Measurements from ENCODE around the gene CREB3L2. TPM values are rescaled to one million over a fixed set of nuclear protein-coding genes. Genes with fewer than 3 reads are reported as not detected.

The CREB3L2 gene
- total and polyA plus RNA-seq, 2 of the 4 experiments (the other 2 are of a cell fraction): 42.3 to 57.9 TPM

- H3K18ac ChIP-seq (ENCODE audit: low read depth, low read length): no peak overlapping the region
- peak overlapping the region; percentile 80 for H2AK5ac ChIP-seq (ENCODE audit: low read depth, low read length)
- no peak overlapping the region for H2AK9ac ChIP-seq (replicated peaks; ENCODE audit: low read depth, low read length, poor library complexity)
- dilution Hi-C loops (cut with HindIII; ENCODE audit: low sequenced_read_pairs, unreplicated experiment): no loop called here
- H3K27ac ChIP-seq (ENCODE audit: insufficient read depth, low read length): no peak overlapping the region
- peaks cover 42 to 87% of the 10 kb centered on the region in 2 experiments for H3K79me1 ChIP-seq (ENCODE audit: low read depth in 1 of 2, low read length in 2 of 2)
- H3K9me3 ChIP-seq (ENCODE audit: control insufficient read depth, insufficient read depth, low read length): no peaks in the 10 kb centered on the region
- peak overlapping the region; percentile 57 for H2BK5ac ChIP-seq (ENCODE audit: low read depth, low read length, poor library complexity, severe bottlenecking)
- in situ Hi-C loops (cut with MboI; ENCODE audit: low sequenced_read_pairs): no loop called here
- H2BK20ac ChIP-seq (ENCODE audit: low read depth, low read length): no peak overlapping the region
- CTCF ChIA-PET: interaction anchor here (0.6 to 1.2 kb wide), 3 partner anchors 8 to 813 kb away, joined by 4 to 6 read pairs (median 4); partner anchors contain the start of gene CREB3L2
- H2BK15ac ChIP-seq (ENCODE audit: low read depth, low read length): no peak overlapping the region
- POLR2A ChIA-PET (ENCODE audit: unreplicated experiment): no interaction called here
- no peak overlapping the region for H4K91ac ChIP-seq (ENCODE audit: insufficient read depth, low read depth, low read length)
- ATAC-seq (ENCODE audit: low read depth) (peak; percentile 43), DNase-seq (peak; percentile 74)
- H3K9me1 ChIP-seq (ENCODE audit: insufficient read depth, low read length): peaks cover 41% of the 10 kb centered on the region
- BruUV-seq (replicated peaks): no TSS peak
- H3K23ac ChIP-seq (ENCODE audit: low read depth, low read length): peak overlapping the region; percentile 6
- peaks cover 5% of the 10 kb centered on the region for H3K36me3 ChIP-seq (ENCODE audit: control insufficient read depth, insufficient read depth, low read length)
- intact Hi-C loops (cut with micrococcal nuclease): no loop called here
- no peak overlapping the region for H3K4me3 ChIP-seq (ENCODE audit: insufficient read depth, low read depth, low read length)
- no peak overlapping the region for H2BK120ac ChIP-seq (ENCODE audit: low read depth, low read length)
- no peak overlapping the region for H3K56ac ChIP-seq (ENCODE audit: extremely low read depth, insufficient read depth, low read length)
- H4K8ac ChIP-seq (ENCODE audit: low read depth in 2 of 2, low read length in 2 of 2): peak overlapping the region in 1 of 2 experiments; percentile 63; a peak in 2 of 4 replicates
- H4K20me1 ChIP-seq (ENCODE audit: insufficient read depth, low read length): peaks cover 72% of the 10 kb centered on the region
- H3K4me1 ChIP-seq (ENCODE audit: control insufficient read depth, insufficient read depth, low read length): peaks cover 44% of the 10 kb centered on the region
- peak overlapping the region; percentile 15; the same call in 1 of the 2 replicates for H3K4me2 ChIP-seq (ENCODE audit: low read depth, low read length)
- TF ChIP-seq CEBPB (IDR thresholded peaks at IDR 0.05; ENCODE audit: low read depth, low read length): peak; percentile 57
- TF ChIP-seq, protein P1, sequence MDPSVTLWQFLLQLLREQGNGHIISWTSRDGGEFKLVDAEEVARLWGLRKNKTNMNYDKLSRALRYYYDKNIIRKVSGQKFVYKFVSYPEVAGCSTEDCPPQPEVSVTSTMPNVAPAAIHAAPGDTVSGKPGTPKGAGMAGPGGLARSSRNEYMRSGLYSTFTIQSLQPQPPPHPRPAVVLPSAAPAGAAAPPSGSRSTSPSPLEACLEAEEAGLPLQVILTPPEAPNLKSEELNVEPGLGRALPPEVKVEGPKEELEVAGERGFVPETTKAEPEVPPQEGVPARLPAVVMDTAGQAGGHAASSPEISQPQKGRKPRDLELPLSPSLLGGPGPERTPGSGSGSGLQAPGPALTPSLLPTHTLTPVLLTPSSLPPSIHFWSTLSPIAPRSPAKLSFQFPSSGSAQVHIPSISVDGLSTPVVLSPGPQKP (IDR thresholded peaks at IDR 0.05; ENCODE audit: borderline replicate concordance, low read depth, low read length): no peak
- H3K4ac ChIP-seq (ENCODE audit: low read depth, low read length): 0 out of 2 replicates have a peak overlapping the region, but pooled peaks have one; percentile 39
- no peaks in the 10 kb centered on the region for H3K27me3 ChIP-seq (ENCODE audit: control insufficient read depth, insufficient read depth, low read length)
- H3K14ac ChIP-seq (replicated peaks; ENCODE audit: low read depth, low read length): no peak overlapping the region; the same call in 1 of the 2 replicates
- H4K5ac ChIP-seq (ENCODE audit: low read depth, low read length): no peak overlapping the region
- no peak overlapping the region for H2AFZ ChIP-seq (replicated peaks; ENCODE audit: low read length, poor library complexity)
- H3K9ac ChIP-seq (ENCODE audit: low read depth, low read length): no peak overlapping the region
Observed at GRCh38 chr7:137937202-137937560, 64.7 kb downstream of the CREB3L2 start.
